Urothelium cell line (cell line): ENCODE results near the gene HABP4.

Source experiments
- DNase-seq: peaks from one replicate; pipeline ENCODE4 v3.0.0; 2011; ENCODE audit warnings: low spot score, mixed read lengths
- FAIRE-seq: peaks from 2 replicates; lab custom pipeline; 2011; peaks lifted over from hg19 to GRCh38; lab: Jason Lieb, UNC

HABP4 gene

GRCh38 chr9:96515621-96516470 is 65.9 kb downstream of the HABP4 start:
- FAIRE-seq = no peak
- no peak for DNase-seq

GRCh38 chr9:96519095-96519494 is 69.1 kb downstream of the HABP4 start:
- DNase-seq (no peak), FAIRE-seq (no peak)

- FAIRE-seq (no peak), DNase-seq (no peak)
Measured at GRCh38 chr9:96519787-96520186, 69.8 kb downstream of the HABP4 start.

- no peak for FAIRE-seq
- no peak for DNase-seq
Measured at GRCh38 chr9:96522366-96522765, 72.4 kb downstream of the HABP4 start.

GRCh38 chr9:96523374-96523773 is 73.4 kb downstream of the HABP4 start:
- FAIRE-seq (no peak), DNase-seq (no peak)

GRCh38 chr9:96524045-96524444 is 74.1 kb downstream of the HABP4 start:
- DNase-seq (no peak), FAIRE-seq (no peak)

- no peak for DNase-seq
- no peak for FAIRE-seq
Measured at GRCh38 chr9:96524764-96525163, 74.8 kb downstream of the HABP4 start.

GRCh38 chr9:96532173-96532572 is 82.2 kb downstream of the HABP4 start:
- DNase-seq (no peak), FAIRE-seq (no peak)

- no peak for FAIRE-seq
Measured at GRCh38 chr9:96540106-96540505, 90.1 kb downstream of the HABP4 start.

More at GRCh38 chr9:96540106-96540505, 90.1 kb downstream of the HABP4 start:
- no peak for DNase-seq
